Epithelial cell of prostate (primary cell): ENCODE measurements around the gene ZSCAN26.
"Not testable (repeated sequence)": the region's sequence is repeated elsewhere in the genome, so short reads cannot be mapped to it uniquely, and the experiment has no call there.

Experiments
- DNase-seq: peaks from one replicate; pipeline ENCODE4 v3.0.0-alpha.2; 2011; ENCODE audit warnings: low read depth, low spot score
- H3K27ac ChIP-seq: fragments of 450-650 bp; 2 replicates; pipeline ENCODE4 v1.5.1; 2017; ENCODE audit warnings: mild to moderate bottlenecking

The ZSCAN26 gene

GRCh38 chr6:28252009-28252975 lies 14.7 kb upstream of the ZSCAN26 start, which contains the start of gene ZKSCAN4:
TSS of gene ZKSCAN4 (minus strand) at chr6:28252269. CDS start at chr6:28251980, 289 bp downstream.
- peak; percentile 67 for DNase-seq
- H3K27ac ChIP-seq, result peak within 1 kb of the TSS; percentile 38

DNA sequence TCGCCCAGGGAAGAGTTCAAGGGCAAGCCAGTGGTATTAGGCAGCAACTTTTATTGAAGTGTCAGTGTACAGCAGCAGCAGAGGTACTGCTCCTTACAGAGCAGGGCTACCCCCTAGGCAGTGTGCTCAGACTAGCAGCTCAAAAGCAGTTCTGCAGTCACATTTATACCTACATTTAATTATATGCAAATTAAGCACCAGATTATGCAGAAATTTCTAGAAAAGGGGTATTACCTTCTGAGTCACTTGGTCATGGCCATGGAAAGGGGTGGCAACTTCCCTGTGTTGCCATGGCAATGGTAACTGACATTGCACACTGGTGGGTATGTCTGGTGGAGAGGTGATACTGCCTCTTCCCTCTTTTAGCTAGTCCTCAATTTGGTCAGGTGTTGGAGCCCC lies 12.8 kb upstream of the ZSCAN26 start:
- no peak overlapping the region for H3K27ac ChIP-seq
- no peak for DNase-seq

- H3K27ac ChIP-seq, result no peak overlapping the region
- no peak for DNase-seq
These were observed 9.9 kb upstream of the ZSCAN26 start for GRCh38 chr6:28257042-28257441.

GRCh38 chr6:28258877-28259777 lies 7.8 kb upstream of the ZSCAN26 start, which contains the start of gene NKAPL:
TSS of gene NKAPL (plus strand) at chr6:28259297. CDS start at chr6:28259372, 75 bp downstream.
- DNase-seq, result no peak
- no peak within 1 kb of the TSS for H3K27ac ChIP-seq

DNA sequence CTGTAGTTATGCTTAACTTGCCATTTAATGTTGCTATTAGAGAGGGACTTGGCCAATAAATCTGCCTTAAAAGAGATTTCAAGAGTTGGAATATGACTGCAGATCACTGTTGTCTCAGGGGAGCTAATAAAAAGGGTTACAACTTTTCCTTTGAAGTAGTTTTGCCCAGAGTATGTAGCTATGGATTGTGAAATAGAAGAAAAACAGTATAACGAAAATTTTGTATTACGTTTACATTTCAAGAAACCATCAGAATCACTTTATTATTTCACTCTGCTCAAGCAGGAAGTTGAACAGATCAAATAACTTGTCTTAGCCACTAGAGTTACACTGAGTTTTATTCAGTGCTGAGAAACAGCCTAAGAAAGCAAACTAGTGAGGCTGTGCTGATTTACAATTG lies 3.0 kb upstream of the ZSCAN26 start:
- no peak overlapping the region for H3K27ac ChIP-seq
- DNase-seq, result no peak

DNA sequence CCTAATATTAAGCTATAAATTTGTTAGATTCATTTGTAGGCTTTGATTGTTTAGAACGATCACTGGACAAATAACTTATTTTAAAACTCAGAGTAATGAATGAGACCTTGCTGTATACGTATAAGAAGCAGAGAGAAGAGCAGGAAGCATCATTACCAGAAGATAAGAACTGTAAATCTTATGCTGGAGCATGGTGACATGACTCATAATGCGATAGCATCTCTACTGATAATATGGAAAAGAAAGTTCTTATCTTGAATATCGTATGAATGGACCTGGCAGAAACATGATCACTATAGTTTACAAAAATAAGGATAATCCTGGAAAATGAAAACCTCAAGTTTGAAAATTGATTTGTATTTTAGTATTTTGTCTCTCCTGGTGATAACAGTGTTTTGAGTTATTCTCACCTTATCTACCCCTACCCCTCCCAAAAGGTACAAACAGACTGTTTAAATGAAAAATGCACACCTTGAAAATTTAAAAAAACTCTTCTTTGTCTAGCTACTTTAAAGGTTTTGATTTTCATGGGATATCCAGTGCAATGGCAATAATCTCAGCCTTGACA lies 2.0 kb upstream of the ZSCAN26 start:
- no peak overlapping the region for H3K27ac ChIP-seq
- no peak for DNase-seq

DNA sequence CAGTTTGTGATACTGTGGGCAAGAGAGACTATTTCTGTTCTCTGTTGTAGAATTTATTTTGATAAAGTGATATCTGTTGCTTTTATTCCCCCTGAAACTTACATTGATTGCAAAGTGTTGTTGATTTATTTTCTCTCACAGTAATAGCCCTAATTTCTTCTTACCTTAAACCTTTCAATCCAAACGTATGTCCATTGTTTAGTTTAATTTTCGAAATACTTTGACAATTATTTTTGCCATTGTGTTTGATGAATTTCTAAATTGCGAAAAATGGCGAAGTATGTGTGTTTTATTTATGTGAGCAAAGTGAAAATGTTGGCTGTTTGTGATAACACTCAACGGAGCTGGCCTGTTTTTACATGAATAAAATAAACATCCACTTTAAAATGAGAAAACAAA lies 381 bp upstream of the ZSCAN26 start:
- peak overlapping the region; percentile 76 for H3K27ac ChIP-seq
- no peak for DNase-seq

DNA sequence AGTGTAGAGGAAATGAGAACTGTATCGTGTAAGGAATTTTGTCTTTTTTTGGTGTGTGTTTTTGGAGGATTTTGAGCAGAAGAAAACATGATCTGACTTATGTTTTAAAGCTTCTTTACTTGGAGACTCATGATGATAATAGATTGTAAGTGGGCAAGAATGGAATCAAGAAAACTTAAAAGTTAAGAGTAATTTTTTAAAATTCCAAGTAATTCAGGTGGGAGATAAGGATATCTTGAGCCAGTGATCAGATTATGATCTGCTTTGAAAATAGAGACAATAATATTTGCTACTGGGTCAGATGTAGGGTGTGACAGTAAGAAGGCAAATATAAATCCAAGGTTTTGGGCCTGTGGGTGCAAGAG lies 734 bp downstream of the ZSCAN26 start:
- H3K27ac ChIP-seq, result peak overlapping the region; percentile 76
- DNase-seq, result no peak

DNA sequence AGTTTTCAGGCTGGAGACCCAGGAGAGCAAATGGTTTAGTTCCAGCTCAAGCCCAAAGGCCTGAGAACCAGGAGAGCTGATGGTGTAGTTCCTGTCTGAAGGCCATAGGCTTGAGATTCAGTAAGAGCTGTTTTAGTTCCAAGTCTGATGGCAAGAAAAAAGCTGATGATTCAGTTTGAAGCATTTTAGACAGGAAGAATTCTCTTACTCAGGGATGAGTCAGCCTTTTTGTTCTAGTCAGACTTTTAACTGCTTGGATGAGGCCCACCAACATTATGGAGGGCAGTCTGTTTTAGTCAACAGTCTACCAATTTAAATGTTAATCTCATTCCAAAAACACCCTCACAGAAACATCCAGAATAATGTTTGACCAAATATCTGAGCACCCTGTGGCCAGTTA lies 2.5 kb downstream of the ZSCAN26 start:
- peak; percentile 48 for DNase-seq
- peak overlapping the region; percentile 67 for H3K27ac ChIP-seq

DNA sequence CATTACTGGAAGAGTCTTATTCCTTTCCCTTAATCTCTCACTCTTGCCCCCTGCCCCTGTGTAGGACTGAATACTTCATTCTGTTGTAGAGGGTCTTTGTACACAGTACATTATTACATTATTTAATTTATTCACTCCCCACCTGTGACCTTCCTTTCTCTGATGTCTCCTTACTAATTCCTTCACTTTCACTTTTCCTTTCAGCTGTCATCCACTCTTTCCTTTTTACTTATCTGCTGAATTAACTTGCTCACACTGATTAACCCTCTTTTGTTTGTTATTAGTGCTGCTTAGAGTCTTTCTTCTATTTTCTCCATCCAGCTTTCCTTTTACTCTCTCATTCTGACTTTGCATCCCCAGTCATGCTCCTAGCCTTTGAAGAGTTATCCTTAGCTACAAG lies 7.9 kb downstream of the ZSCAN26 start:
- H3K27ac ChIP-seq, result no peak overlapping the region
- no peak for DNase-seq

GRCh38 chr6:28277746-28278145 lies 10.8 kb downstream of the ZSCAN26 start:
- no peak for DNase-seq
- H3K27ac ChIP-seq, result no peak overlapping the region

GRCh38 chr6:28280595-28281287 lies 13.8 kb downstream of the ZSCAN26 start:
- no peak overlapping the region for H3K27ac ChIP-seq

DNA sequence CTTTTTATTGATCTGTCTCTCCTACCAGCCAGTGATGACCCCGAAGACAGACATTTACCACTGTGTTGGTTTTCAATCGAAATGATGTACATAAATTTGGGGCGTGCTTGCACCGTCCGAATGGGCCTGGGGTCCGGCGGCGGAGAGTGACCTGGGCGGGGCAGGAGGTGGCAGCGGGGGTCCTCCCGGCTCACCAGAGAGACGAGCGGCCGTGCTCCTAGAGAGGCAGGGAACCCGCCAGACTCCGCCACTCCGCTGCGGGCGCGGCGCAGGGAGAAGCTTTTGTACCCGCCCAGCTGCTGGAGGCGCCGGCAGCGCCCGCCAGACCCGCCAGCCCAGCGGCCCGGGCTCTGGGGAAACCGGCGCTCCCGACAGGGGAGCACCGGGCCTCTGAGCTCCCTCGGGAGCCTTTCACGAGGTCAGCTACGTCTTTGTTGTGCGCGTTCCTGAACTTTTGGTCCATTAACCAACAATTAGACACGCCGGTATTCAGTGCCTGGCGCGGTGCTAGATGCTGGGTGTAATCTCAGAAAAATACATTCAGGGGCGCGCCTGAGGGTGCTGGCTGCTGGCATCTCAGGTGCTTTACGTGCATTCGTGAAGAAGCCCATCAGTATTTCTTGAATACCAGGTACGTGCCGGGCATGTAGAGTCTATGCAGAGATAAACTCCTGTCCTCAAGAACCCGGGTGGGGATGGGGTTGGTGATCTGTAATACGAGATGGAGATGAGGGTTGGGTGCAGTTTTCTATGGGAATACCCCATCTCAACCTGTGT lies 14.5 kb downstream of the ZSCAN26 start, which contains the start of gene PGBD1:
TSS of gene PGBD1 (plus strand) at position 285 of the 777 bp plus-strand sequence. CDS start 2,242 bp downstream, outside the sequence.
- peak within 1 kb of the TSS; percentile 5 for H3K27ac ChIP-seq

More at GRCh38 chr6:28280595-28281287, 13.8 kb downstream of the ZSCAN26 start:
- no peak for DNase-seq

DNA sequence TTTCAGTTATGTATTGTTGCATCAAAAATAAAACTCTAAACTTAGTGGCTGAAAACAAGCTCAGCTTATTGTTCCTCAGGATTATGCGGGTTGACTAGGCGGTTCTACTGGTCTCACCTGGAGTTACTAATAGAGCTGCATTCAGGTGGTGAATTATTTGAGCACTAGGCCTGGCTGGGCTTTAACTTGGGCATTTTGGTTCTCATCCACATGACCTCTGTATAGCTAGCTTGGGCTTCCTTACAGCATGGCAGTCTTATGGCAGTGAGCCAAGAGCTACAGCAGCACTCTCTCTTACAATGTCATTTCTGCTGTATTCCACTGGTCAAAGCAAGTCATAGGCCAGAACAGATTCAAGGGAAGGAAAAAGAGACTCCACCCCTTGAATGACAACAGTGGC lies 16.0 kb downstream of the ZSCAN26 start:
- no peak for DNase-seq
- H3K27ac ChIP-seq, result no peak overlapping the region

More for the DNA sequence above, 14.5 kb downstream of the ZSCAN26 start, which contains the start of gene PGBD1:
- DNase-seq, result no peak

GRCh38 chr6:28291573-28291972 lies 24.6 kb downstream of the ZSCAN26 start:
- DNase-seq, result no peak
- H3K27ac ChIP-seq, result no peak overlapping the region

GRCh38 chr6:28295326-28295725 lies 28.4 kb downstream of the ZSCAN26 start:
- no peak overlapping the region for H3K27ac ChIP-seq
- DNase-seq, result no peak

DNA sequence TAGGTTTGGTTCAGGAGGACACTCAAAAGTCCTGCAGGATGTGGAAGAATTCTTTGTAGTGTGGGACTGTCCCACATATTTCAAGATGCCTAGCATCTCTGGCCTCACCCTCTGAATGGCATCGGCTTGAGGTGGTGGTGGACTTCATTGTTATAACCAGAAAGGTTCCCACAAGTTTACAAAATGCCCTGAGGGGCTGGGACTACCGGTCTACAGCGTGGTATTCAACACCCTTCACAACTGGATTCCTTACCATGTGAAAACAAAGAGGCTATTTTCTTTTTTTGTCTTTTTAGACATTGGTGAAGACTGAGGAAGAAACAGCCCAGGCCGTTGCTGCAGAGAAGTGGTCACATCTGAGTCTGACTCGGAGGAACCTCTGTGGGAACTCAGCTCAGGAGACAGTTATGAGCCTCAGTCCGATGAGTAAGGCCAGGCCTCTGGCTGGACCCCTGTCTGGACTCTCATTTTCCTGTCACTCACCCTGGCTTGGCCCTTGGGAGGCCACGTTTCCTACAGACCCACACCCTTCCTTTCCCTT lies 29.6 kb downstream of the ZSCAN26 start:
- DNase-seq, result no peak
- no peak overlapping the region for H3K27ac ChIP-seq

- DNase-seq, result no peak
- H3K27ac ChIP-seq, result no peak overlapping the region
These were observed 36.6 kb downstream of the ZSCAN26 start for GRCh38 chr6:28303570-28303969.

- not testable (repeated sequence) for H3K27ac ChIP-seq, DNase-seq
These were observed 39.4 kb downstream of the ZSCAN26 start for GRCh38 chr6:28306363-28306762.
